H54 (cell line): ENCODE results near the gene ZKSCAN7.

ENCODE experiments used
- DNase-seq: peaks from one replicate; pipeline ENCODE4 v3.0.0; 2011; ENCODE audit warnings: low spot score, mixed read lengths; ENCODE audit not compliant: insufficient read length
- FAIRE-seq: peaks from 3 replicates; lab custom pipeline; 2011; peaks lifted over from hg19 to GRCh38; lab: Jason Lieb, UNC
- POLR2A ChIP-seq: IDR thresholded peaks from 2 replicates; pipeline ENCODE4 v1.6.1; 2011; ENCODE audit warnings: low read depth, mild to moderate bottlenecking, low read length

ZKSCAN7 gene

DNA sequence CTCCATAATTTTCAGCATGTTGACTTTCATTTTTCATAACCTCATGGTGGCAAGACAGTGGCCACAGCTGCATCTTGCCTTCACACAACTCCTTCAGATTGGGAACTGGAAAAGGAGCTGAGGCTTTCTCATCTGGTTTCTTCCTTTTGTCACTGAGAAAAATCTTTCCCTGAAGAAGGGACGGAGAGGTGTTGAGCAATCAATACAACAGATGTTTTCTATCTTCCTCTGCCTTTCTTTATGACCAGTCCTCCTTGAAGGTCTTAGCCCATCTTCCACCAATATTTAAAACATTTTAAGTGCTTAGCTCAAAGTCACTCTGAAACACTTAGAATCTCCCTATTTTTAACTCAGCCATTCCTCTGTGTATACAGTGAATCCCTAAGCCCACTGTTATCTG is 41.6 kb downstream of the ZKSCAN7 start:
- FAIRE-seq (no peak), DNase-seq (no peak)
- no peak for TF ChIP-seq POLR2A

GRCh38 chr3:44601749-44602148 is 46.8 kb downstream of the ZKSCAN7 start:
- FAIRE-seq = no peak
- TF ChIP-seq POLR2A = no peak
- DNase-seq = no peak

- TF ChIP-seq POLR2A = no peak
- DNase-seq = no peak
- no peak for FAIRE-seq
Measured at GRCh38 chr3:44612678-44613077, 57.7 kb downstream of the ZKSCAN7 start.
